Fibroblast of skin of back (primary cell): ENCODE results near the gene CETN3.
"Not testable (repeated sequence)": the region's sequence is repeated elsewhere in the genome, so short reads cannot be mapped to it uniquely, and the experiment has no call there.

Experiments used
- DNase-seq: peaks from one replicate; pipeline ENCODE4 v3.0.0-alpha.2; 2013

The CETN3 gene

DNA sequence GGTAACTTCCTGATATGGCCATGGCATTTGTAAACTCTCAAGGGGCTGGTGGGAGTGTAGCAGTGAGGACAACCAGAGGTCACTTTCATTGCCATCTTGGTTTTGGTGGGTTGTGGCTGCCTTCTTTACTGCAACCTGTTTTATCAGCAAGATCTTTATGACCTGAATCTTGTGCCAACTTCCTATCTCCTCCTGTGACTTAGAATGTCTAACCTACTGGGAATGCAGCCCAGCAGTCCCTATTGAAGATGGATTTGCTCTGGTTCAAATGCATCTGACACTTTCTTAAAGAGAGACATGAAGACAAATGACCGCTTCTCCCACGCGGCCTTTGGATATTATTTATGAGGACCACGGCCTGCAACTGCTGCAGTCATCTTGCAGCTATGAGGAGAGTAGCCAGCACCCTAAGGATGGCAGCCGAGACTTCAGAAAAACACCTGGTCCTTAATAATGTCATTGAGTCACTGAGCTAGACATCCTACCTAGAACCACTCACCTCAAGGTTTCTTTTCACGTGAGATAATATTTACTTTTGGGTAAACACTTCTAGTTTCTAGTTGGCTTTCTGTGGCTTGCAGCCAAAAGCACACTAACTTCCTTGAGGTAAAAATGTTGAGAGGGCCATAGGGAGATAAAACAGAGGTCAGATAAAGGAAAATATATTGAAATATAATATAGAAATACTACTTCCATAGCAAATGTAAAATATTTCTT lies 28.2 kb downstream of the CETN3 start:
- no peak for DNase-seq

DNA sequence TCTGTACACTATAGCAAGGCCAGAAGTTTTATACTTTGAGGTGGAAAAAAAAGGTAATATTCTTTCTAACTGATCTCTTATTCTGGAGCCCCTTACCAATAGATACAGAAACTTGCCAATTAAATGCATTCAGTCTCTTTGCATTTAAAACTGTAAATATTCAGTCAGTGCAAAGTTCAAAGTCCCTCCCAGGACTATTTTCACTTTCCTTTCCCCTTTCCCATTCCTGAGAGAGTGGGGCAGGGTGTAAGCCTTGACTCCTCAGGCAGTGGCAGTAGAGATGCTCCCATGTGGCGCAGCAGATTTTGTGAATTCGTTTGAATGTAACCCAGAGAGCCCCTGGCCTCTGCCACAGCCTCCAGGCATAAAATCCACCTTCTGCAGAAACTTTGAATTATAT lies 29.9 kb downstream of the CETN3 start:
- DNase-seq: no peak

DNA sequence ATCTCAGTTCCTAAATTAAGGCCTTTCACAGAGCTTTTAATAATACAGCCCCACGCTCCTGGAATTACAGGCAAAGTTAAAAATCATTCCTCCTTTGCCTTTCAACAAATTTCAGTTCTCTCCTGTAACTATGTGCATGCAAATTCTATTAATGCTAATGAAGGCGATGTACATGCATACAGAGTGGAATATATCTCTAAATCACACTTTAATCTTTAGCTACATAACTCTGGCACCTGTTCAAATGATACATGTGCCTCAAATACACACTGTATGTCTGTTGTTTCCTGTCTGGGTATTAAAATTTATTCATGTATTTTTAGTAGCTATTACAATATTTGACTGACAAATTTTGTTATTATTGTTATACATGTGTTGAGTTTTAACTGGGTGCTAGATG lies 30.8 kb downstream of the CETN3 start:
- DNase-seq: no peak

DNA sequence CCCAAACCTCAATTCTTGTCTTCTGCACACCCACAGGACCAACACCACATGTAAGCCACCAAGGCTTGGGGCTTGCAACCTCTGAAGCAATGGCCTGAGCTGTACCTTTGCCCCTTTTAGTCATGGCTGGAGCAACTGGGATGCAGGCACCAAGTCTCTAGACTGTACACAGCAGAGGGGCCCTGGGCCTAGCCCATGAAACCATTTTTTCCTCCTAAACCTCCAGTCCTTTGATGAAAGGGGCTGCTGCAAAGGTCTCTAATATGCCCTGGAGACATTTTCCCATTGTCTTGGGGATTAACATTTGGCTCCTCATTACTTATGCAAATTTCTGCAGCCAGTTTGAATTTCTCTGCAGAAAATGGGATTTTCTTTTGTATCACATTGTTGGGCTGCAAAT lies 38.3 kb downstream of the CETN3 start:
- DNase-seq: not testable (repeated sequence)

DNA sequence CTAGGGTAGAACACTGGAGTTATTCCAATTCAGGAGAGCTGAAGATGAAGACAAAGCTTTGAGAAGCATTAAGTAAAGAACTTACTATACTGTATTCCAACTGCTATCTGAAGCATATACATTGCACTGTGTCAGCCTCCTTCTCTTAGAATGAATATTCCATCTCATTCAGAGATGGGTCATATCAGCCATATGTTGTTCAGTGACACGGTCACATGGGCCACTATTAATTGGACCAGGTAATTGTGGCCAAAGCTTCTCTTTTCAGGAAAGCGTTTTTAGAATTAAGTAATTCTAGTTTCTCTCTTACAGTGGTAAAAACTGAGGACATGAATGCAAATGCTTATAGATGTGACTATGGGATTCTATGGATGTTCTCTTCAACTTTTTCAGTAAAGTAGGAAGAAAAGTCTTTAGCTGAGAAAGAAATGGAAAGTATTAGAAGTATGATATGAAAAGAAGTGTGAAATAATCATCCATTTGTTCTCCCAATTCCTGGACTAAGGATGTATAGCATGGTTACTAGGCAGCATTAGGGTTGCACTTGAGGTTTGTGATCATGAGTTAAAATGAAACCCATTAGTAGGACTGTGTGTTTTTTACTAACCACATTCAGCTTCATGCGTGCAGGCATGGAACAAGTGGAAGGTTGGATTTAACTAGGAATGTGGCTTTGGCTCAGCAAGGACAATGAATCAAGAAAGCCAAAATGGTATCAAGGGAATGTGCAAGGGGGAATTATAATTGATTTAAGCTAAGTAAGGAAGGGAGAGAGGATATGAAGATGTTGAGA lies 40.9 kb downstream of the CETN3 start:
- no peak for DNase-seq

DNA sequence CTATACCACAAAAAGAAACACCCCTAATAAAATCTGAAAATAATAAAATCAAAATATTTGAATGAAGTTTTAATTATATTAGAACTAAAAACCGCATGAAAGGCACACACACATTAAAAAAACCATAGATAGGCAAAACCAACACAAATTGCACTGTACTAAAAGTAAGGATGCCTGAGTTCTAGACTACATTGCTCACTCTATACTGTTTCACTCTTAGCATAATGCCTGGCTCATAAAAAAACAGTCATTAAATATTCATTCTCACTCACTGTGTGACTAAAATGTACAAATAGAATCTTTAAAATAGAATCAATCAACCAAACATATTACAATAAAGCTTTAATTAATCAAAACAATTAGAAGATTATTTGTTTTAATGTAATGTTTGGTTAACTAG lies 41.7 kb downstream of the CETN3 start:
- no peak for DNase-seq

DNA sequence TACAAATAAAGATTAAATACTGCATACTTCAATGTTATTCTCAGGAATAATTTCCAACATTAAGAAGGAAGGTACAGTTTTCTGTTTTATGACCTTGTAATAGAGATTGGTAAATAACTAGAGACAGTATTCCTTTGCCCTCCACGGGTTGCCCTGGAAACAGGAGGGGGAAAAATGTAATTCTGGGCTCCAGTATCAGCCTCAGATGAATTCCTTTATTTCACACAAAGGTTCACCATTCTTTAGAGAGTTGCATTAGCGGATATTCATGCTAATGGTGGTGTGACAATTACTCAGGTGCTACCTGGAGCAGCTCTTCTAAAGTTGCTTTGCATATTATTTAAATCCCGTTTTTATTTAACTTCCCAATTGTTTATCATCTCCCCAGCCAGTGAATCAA lies 42.6 kb downstream of the CETN3 start:
- no peak for DNase-seq

DNA sequence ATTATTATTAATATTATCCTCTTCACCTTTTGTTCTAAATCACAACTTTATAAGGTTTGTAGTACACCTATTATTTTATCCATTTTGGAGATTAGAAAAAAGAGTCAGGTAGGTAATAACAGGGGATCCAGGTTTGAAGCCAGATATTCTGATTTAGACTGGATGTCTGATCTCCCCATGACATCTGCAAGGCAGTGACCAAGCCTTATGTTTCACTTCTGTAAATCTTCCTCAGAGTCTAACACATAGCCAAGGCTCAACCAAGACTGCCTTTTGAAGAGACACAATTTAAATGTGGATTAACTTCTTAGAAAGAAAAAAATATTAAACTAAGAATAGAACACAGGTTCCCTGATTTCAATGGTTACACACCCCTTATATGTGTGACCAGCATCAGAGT lies 44.2 kb downstream of the CETN3 start:
- DNase-seq: no peak

DNA sequence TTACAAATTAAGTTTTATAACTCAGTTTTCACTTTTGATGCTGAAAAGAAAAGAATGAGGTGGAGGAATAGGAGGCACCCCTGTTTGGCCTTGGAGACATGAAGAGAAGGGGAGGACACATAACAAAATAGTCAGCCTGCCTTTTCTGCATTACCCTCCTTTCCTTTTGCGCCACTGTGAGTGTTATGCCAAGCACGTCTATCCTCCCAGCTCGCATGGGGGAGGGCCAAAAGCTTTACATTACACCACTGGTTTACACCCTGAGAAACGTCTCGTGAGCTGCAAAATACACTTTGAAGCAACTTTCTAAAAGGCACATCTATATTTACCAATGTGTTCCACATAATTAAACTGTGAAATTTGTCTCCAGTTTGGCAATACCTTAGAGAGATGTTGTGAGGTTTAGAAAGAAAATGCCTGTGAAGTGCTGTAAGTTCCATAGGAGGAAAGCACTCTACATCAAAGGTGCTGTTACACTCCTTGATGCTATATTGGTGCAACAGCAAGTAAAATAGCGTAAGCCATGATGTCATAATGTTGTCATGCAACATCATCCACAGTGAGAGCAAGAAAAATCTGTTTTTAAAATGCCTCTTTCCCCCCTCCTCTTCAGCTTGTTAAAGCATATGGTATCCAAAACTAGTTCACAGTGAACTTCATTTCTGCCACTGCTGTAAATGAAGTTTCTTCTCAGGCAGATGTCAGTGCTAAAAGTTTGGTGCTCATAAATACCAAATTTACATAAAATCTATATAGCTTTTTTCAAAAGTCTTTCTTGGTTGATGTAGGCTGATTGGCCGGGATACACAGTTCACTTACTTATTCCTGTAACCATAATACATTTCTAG lies 50.3 kb downstream of the CETN3 start:
- no peak for DNase-seq

DNA sequence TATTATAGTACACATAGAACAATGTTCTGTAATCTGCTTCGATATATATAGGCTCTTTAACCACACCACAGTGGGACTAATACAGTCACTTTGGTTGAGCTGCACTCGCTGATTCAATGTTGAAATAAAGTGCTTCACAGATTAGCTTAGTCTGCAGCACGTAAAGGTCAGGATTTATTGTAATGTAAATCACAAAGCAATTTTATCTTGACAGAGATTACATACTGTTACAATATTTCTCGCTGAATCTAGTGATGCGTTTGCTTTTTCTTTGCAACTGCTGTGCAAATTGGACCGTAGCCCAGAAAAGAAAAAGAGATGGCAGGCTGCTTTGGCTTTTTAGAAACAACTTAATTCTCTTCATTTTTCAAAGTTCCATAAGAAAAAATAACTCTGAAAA lies 52.9 kb downstream of the CETN3 start:
- DNase-seq: peak; percentile 14

DNA sequence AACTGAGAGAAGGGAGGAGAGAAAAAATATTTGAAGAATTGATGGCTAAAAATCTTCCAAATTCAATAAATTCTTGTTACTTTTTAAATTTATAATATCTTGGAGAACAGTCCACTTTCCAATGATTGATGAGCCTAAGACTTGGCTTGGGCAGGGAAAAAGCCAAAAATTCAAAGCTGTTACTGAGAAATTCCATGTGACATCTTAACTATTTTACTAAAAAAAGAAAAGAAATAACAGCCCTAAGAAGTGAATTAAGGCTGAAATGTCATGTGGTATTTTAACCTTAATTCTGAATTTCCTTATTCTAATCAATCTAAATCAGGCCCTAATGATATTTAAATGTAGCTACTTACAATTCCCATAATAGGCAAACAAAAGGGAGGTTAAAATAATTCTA lies 53.4 kb downstream of the CETN3 start:
- DNase-seq: no peak

DNA sequence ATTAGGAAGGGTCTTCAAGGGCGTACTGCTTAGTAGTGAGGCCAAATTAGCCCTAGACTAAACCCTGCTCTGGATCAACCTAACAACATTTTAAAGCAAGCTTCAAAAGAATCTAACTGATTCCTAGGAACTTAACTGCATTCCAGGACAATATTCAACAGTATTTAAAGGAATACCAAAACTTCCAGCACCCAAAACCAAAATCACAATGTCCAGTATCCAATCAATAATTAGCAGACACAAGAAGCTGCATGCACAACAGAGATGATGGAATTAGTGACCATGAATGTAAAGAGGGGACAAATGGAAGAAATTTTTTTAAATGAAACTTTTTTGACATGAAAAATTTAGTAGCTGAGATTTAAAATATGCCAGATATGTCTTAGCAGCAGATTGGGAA lies 53.9 kb downstream of the CETN3 start:
- no peak for DNase-seq

DNA sequence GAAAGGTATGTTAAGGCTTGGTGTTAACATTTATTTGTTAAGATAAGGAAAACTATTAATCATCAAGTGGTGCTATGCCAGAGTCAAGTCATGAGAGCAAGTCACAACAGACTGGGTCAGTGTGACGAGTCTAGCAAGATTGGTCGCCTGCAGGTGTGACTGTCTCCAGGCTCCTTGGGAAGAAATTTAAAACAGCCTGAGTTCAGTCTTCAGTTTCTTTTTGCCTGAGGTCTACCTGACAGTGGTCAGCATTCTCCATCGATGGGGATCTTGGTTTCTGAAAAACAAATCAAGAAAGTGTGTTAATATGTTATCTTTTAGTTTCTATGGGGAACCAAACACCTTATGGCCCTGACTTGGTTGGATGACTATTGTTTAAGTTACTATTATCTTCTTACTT lies 56.3 kb downstream of the CETN3 start:
- no peak for DNase-seq

DNA sequence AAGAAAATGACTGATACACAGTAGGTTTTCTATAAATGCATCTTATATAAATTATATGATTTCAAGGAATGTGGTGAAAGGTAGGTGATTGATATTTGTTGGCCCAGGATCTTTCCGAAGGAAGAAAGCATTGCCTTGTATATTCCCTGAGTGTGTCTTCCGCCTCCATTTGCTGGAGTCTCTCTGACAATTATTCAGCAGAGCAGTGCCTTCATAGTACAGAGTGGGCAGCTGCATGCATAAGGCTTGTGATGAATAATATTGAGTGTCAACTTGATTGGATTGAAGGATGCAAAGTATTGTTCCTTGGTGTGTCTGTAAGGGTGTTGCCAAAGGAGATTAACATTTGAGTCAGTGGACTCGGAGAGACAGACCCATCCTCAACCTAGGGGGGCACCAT lies 58.5 kb downstream of the CETN3 start:
- no peak for DNase-seq

DNA sequence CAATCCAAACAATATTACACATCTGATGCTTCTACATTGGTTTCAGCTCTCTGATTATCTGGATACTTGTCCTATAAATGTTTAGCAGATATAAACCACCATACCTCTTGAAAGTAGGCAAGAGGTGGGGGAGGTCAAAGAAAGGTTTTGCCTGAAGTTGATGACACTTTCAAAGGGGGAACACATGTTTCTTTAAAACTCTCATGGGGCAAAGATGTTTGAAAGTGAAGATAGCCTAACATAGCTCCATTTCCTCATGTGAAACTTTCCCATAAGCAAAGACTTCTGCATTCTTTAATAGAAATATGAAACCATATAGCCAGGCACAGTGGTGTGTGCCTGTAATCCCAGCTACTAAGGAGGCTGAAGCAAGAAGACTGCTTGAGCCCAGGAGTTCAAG lies 62.1 kb downstream of the CETN3 start:
- DNase-seq: peak; percentile 2

DNA sequence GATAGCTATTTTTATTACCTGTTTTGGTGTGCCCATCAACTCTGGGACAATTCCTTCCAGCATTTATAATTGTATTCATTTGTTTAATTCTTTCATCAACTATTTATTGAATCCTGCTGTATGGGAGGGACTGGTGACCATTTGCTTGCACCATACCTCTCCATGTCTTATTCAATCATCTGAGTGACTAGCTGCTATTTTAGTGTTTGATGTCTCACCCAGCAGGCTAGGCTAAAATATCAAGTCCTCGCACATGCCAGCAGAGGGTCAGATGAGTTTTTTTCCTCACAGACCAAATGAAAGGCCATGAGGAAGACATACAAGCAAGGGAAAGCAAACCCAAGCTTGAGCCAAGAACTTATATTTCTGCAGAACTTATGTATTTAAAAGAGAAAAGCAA lies 63.9 kb downstream of the CETN3 start:
- DNase-seq: no peak

DNA sequence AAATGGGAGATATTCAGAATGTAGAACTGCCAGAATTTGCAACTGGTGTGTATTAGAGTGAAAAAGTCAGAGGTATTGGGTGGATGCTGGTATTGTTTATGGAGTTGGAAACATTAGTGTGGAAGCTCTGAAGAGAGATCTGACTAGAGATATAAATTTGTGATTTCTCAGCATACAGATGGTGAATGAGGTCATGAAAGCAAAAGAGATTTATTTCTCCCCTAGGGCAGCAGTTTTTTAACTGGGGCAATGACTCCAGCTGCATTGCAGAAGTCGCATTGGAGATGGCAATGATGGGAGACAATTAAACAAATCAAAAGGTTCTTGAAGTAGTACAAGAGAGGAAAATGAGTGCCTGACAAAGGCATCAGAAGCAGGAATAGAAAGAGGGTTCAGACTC lies 64.9 kb downstream of the CETN3 start:
- DNase-seq: no peak

DNA sequence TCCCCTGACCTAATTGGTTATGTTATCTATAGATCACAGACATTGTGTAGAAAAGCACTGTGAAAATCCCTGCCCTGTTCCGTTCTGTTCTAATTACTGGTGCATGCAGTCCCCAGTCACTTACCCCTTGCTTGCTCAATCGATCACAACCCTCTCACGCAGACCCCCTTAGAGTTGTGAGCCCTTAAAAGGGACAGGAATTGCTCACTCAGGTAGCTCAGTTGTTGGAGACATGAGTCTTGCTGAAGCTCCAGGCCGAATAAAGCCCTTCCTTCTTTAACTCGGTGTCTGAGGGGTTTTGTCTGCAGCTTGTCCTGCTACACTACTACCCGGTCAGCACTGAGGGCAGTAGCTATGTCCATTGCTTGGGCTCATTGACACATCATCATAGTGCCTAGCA lies 65.8 kb downstream of the CETN3 start:
- not testable (repeated sequence) for DNase-seq

DNA sequence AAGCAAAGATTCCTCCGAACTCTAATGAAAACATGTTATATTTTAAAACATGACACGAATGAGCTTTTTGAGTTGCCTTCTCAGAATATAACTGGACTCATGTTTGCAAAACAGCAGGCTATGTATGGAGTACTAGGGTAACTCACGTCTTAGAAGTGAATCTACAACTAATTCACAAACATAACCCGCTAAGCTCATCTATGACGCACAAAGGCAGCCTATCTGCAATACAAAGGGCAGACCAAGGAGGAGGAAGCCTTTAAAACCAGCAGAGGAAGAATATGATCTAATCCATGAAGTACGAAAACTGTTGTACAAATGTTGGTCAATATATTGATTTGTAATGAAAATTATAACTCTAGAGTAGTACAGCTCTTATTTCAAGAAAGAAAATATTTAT lies 67.0 kb downstream of the CETN3 start:
- DNase-seq: no peak
